IPS DF 4.7 (cell line): ENCODE data around the gene SEMA3G.

Source experiments
- DNase-seq: peaks from one replicate; pipeline ENCODE4 v3.0.0-alpha.2; 2013; ENCODE audit warnings: low spot score; ENCODE audit errors: extremely low read depth

The SEMA3G gene

DNA sequence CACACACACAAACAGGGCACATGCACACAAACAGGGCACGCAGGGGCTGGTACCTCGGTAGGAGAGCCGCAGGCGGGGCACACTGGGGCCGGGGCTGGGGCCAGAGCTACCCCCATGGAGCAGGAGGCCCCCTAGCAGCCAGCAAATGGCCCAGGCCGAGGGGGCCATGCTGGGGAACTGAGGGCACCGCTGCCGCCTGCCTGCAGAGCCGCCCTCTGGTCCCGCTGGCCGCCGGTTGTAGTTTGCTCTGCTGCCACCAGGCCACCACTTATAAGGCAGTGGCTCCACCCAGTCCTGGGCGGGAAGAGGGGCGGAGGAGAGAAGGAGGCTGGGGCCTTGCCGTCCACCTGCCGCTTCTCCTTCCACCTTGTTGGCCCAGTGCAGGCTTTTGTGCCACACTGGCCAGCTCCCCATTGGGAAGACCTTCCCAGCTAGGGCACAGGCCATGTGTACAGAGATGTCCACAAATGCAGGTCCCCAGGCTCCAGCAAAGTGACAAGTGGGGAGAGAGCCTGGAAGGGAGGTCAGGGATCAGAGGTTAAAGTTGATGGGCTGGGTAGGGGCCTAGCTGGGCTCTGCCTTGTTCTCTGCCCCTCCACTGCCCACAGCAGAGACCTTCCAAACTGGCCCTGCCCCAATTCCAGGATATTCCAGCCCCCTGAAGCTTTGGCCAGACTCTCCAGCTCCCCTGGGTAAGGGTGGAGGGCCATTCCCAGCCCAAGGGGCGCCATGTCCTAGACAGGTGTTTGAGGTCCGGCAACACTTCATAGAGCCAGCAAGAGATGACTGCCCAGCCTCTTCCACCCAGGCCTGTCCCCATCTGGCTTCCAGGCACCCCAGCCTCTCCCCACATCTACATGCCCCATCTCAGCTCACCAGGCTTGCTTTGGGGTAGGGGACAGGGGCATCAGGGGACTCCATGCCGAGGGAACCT, at the start of gene SEMA3G:
SEMA3G (minus strand) TSS at position 244 of the 934 bp plus-strand sequence; CDS start at position 168, 76 bp downstream.
- DNase-seq: no peak

GRCh38 chr3:52494445-52494844, 49.5 kb upstream of the SEMA3G start:
- DNase-seq: no peak

- DNase-seq: no peak
Observed at GRCh38 chr3:52493232-52494017, 48.5 kb upstream of the SEMA3G start.

DNA sequence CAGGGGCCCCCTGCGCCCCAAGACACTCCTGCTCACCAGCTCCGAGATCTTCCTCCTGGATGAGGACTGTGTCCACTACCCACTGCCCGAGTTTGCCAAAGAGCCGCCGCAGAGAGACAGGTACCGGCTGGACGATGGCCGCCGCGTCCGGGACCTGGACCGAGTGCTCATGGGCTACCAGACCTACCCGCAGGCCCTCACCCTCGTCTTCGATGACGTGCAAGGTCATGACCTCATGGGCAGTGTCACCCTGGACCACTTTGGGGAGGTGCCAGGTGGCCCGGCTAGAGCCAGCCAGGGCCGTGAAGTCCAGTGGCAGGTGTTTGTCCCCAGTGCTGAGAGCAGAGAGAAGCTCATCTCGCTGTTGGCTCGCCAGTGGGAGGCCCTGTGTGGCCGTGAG, 47.2 kb upstream of the SEMA3G start:
- no peak for DNase-seq

GRCh38 chr3:52490939-52491526, 46.1 kb upstream of the SEMA3G start:
- DNase-seq: no peak

GRCh38 chr3:52490035-52490938, 45.4 kb upstream of the SEMA3G start:
- no peak for DNase-seq

GRCh38 chr3:52489453-52489852, 44.5 kb upstream of the SEMA3G start:
- DNase-seq: no peak

DNA sequence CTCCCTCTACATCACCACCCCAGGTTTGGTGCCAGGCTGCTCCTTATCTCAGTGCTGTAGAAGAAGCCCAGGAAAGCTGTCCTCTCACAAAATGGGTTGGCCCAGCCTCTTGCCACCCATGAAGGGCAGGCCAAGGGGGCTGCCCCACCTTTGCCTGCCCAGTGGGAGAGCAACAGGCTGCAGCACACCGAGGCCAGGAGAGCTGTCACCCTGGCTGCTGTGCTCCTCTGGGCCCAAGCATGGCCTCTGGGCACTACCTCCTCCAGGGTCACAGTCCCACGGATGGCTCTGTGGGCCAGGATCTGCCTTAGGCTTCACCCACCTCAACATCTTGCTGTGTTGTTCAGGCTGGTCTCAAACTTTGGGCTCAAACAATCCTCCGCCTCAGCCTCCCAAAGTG, 43.8 kb upstream of the SEMA3G start:
- no peak for DNase-seq

DNA sequence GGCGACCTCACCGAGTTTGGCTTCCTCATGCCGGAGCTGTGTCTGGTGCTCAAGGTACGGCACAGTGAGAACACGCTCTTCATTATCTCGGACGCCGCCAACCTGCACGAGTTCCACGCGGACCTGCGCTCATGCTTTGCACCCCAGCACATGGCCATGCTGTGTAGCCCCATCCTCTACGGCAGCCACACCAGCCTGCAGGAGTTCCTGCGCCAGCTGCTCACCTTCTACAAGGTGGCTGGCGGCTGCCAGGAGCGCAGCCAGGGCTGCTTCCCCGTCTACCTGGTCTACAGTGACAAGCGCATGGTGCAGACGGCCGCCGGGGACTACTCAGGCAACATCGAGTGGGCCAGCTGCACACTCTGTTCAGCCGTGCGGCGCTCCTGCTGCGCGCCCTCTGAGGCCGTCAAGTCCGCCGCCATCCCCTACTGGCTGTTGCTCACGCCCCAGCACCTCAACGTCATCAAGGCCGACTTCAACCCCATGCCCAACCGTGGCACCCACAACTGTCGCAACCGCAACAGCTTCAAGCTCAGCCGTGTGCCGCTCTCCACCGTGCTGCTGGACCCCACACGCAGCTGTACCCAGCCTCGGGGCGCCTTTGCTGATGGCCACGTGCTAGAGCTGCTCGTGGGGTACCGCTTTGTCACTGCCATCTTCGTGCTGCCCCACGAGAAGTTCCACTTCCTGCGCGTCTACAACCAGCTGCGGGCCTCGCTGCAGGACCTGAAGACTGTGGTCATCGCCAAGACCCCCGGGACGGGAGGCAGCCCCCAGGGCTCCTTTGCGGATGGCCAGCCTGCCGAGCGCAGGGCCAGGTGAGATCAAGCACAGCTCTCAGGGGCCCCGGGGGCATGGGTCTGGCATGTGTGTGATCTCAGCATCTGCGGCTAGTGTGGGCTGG, 43.1 kb upstream of the SEMA3G start:
- no peak for DNase-seq

DNA sequence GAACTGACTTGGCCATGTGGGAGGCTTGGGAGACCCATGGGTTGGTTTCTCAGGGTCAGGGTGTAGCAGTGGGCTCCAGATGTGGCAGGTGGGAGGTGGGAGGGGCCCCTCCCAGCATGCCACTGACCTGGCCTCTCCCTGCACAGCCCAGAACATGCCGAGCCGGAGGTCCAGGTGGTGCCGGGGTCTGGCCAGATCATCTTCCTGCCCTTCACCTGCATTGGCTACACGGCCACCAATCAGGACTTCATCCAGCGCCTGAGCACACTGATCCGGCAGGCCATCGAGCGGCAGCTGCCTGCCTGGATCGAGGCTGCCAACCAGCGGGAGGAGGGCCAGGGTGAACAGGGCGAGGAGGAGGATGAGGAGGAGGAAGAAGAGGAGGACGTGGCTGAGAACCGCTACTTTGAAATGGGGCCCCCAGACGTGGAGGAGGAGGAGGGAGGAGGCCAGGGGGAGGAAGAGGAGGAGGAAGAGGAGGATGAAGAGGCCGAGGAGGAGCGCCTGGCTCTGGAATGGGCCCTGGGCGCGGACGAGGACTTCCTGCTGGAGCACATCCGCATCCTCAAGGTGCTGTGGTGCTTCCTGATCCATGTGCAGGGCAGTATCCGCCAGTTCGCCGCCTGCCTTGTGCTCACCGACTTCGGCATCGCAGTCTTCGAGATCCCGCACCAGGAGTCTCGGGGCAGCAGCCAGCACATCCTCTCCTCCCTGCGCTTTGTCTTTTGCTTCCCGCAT, 42.3 kb upstream of the SEMA3G start:
- DNase-seq: no peak

DNA sequence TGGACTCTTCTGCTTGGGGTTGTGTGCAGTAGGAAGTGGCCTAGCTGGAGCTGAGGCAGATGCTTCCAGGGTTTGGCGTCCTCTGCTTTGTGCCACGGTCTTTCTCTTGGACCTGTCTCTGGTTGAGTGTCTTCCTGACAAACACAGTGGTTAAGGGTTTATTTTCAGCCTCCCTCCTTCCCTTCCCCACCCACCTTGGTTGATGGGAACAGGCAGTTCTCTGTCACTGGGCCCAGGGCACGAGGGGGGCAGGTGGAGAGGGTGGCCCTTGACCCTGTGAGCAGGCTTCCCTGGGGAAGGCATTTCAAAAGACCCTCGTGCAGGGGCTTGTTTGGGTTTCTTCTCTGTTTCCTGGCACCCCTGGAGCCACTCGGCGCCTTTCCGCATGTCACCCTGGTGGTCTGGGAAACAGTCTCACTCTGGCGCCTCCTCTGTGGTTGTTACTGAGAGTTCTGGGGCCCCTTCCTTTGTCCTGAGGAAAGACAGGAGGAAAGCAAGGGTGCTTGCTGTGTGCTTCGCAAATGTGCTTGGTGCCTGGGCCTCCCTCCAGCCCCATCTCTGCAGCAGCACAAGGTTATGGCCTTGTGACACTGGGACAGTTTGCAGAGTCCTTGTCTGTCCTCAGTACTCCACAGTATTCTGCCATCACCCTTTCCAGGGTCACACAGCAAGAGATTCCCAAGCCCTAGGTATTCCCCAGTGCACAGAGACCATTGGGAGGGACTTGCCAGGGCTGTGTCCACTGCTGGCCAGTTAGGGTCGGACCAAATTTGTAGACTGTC, 40.0 kb upstream of the SEMA3G start:
- no peak for DNase-seq

- no peak for DNase-seq
Observed at GRCh38 chr3:52483577-52484381, 38.9 kb upstream of the SEMA3G start.

- no peak for DNase-seq
Observed at GRCh38 chr3:52483081-52483480, 38.2 kb upstream of the SEMA3G start.

- DNase-seq: peak; percentile 28
Observed at GRCh38 chr3:52481819-52482521, 37.1 kb upstream of the SEMA3G start.

- DNase-seq: no peak
Observed at GRCh38 chr3:52480768-52481715, 36.1 kb upstream of the SEMA3G start.
